Measurements from ENCODE around the gene ANKRD30BL.
"Not testable (repeated sequence)": the region's sequence is repeated elsewhere in the genome, so short reads cannot be mapped to it uniquely, and the experiment has no call there.

Gene ANKRD30BL, protein sequence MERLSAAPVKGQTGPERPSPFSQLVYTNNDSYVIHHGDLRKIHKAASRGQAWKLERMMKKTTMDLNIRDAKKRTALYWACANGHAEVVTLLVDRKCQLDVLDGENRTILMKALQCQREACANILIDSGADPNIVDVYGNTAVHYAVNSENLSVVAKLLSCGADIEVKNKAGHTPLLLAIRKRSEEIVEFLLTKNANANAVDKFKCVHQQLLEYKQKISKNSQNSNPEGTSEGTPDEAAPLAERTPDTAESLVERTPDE

DNA sequence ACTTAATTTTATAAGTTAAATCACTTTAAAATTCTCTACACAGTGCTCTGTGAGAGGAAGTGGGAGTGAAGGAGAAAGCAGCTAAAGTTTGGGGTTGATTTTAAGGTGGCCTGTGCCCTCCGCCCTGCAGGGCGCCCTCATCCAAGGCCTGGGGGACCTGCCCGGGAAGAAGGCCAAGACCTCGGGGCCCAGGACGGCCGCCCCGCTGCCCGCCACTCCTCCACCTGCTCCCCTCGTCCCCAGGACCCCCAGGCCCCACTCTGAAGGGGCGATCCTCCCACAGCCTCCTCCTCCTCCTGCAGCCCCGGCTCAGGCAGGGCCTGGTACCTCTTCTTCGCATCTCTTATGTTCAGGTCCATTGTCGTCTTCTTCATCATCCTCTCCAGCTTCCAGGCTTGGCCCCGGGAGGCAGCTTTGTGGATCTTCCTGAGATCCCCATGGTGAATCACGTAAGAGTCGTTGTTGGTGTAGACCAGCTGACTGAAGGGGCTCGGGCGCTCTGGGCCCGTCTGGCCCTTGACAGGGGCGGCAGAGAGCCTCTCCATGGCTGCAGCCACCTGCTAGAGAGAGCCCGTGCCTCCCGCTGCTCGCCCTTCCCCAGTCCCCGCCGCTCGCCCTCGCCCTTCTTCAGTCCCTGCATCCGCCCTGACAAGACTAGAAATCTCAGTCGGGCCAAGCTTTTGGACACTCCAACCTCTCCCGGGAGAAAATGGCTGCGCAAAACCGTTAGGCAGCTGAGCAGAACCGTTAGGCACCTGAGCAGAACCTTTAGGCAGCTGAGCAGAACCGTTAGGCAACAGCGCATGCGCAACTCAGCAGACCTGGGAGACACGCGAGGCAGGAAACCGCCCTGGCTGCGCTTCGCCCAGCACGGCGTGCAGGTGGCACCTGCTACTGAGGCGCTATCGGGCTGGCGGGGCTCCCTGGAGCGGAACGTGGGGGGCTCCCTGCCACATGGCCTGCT is at the start of gene ANKRD30BL:
TSS of gene ANKRD30BL (minus strand) at position 792 of the 964 bp plus-strand sequence. CDS start at position 545, 247 bp downstream.
- H3K4me3 ChIP-seq (ENCODE audit: low read depth, low read length); DNase-seq (ENCODE audit: low read depth): not testable (repeated sequence)

DNA sequence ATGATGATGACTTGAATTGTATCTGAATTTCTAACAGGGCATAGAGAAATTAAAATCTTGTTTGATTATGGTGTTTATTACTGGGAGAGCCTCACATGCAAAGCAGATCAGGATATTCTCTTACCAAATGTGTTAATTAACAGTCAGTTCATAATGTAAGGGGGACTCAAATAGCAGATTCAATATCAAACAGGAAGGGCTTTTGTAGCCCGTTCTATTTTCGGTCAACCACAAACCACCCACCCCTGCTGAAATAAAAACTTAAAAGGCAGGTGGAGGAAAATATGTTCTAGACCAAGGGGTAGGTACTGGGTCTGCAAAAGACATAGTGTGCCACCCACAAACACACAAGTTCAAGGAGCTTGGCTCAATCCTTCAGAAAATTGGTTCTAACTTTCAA is 41.1 kb upstream of the ANKRD30BL start:
- DNase-seq (ENCODE audit: low read depth); H3K4me3 ChIP-seq (ENCODE audit: low read depth, low read length): not testable (repeated sequence)

DNA sequence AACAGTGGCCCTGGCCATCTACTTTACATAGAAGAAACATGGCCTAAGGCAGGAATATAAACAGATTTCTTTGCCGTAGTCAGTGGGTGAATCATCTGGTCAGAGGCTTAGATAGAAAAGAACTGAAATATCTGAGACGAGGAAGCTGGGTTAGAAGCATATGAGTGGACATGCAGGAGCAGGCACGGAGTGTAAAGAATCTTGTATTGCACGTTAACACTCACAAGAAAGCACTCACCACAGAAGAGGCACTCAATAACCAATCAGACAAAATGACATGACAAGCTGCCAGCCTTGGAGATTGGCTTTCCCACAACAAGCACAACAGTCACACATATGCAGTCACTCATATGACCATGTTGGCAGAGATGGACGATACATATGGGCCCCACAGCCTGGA is 31.1 kb upstream of the ANKRD30BL start:
- H3K4me3 ChIP-seq (ENCODE audit: low read depth, low read length); DNase-seq (ENCODE audit: low read depth): not testable (repeated sequence)

DNA sequence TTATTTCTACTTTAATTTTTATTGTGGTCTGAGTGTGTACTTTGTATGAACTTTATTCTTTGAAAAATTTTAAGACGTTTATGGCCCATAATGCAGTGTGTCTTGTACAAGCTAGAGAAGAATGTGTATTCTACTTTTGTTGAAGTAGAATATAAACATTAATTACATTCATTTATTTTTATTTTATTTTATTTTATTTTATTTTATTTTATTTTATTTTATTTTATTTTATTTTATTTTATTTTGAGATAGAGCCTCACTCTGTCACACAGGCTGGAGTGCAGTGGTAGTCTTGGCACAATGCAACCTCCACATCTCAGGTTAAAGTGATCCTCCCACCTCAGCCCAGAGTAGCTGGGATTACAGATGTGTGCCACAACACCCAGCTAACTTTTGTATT is 5.3 kb upstream of the ANKRD30BL start:
- not testable (repeated sequence) for DNase-seq (ENCODE audit: low read depth); H3K4me3 ChIP-seq (ENCODE audit: low read depth, low read length)

DNA sequence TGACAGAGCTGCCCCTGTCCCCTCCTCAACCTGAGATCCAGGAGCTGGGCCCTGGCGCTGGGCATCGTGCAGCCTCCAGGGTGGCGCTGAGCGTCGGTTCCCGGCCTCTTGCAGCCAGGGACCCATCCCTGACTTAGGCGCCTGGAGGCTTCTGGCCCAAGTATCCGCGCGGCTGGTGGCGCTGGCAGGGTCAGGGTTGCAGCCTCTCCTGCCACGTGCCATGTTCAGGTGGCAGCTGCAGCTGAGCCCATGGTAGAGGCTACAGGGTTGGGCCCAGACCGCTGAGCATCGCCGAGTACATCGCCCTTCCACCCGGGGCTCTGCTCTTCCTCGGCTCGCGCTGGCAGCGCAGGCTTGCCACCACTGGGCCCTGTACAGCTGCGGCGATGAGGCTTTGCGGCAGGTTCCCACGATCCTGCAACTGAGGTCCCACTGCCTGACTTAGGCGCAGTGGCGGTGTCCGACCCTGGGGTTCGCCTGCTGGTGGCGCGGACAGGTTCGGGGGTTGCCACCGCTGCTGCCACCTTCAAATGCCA is 441 bp upstream of the ANKRD30BL start:
- H3K4me3 ChIP-seq (ENCODE audit: low read depth, low read length); DNase-seq (ENCODE audit: low read depth): not testable (repeated sequence)

DNA sequence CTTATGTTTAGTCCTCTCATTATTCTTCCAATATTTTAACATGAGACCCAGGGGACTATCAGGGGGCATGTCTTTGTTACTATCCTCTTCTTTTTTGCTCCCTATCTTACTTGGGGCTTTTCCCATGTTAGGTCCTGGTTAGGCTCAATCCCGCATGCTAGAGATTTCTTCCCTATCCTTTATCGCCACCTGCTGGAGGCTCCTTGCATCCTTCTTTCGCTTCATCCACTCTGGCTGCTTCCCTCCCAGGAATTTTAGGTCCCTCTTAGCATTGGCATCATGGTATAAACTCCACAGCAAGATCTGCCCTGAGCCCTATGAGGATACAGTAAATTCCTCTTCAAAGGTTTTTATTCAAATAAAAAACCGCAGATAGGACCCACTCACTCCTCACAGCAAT is 15.0 kb downstream of the ANKRD30BL start:
- H3K4me3 ChIP-seq (ENCODE audit: low read depth, low read length): not testable (repeated sequence)

More for the DNA sequence above, 15.0 kb downstream of the ANKRD30BL start:
- DNase-seq (ENCODE audit: low read depth): peak; percentile 8
- TF ChIP-seq, protein P1, sequence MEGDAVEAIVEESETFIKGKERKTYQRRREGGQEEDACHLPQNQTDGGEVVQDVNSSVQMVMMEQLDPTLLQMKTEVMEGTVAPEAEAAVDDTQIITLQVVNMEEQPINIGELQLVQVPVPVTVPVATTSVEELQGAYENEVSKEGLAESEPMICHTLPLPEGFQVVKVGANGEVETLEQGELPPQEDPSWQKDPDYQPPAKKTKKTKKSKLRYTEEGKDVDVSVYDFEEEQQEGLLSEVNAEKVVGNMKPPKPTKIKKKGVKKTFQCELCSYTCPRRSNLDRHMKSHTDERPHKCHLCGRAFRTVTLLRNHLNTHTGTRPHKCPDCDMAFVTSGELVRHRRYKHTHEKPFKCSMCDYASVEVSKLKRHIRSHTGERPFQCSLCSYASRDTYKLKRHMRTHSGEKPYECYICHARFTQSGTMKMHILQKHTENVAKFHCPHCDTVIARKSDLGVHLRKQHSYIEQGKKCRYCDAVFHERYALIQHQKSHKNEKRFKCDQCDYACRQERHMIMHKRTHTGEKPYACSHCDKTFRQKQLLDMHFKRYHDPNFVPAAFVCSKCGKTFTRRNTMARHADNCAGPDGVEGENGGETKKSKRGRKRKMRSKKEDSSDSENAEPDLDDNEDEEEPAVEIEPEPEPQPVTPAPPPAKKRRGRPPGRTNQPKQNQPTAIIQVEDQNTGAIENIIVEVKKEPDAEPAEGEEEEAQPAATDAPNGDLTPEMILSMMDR (IDR thresholded peaks at IDR 0.05; ENCODE audit: control insufficient read depth, extremely low read depth, insufficient read depth): peak; percentile 58

All from LNCaP clone FGC (cell line).